ENCODE measurements around the gene SUSD4.

The SUSD4 gene

GRCh38 chr1:223216074-223216473 is 147.9 kb downstream of the SUSD4 start:
- DNase-seq (ENCODE audit: low read depth in 2 of 2): no peak
- H3K4me3 ChIP-seq (replicated peaks in 1 of 2; ENCODE audit: low read depth in 2 of 2, low read length in 2 of 2): no peak overlapping the region
- no peak for TF ChIP-seq CTCF (IDR thresholded peaks at IDR 0.05; ENCODE audit: low read depth, low read length)

- H3K4me3 ChIP-seq (replicated peaks in 1 of 2; ENCODE audit: low read depth in 2 of 2, low read length in 2 of 2): no peak overlapping the region
- no peak for DNase-seq (ENCODE audit: low read depth in 2 of 2)
- no peak for TF ChIP-seq CTCF (IDR thresholded peaks at IDR 0.05; ENCODE audit: low read depth, low read length)
Observed at GRCh38 chr1:223215026-223215425, 148.9 kb downstream of the SUSD4 start.

GRCh38 chr1:223214261-223214807 is 149.6 kb downstream of the SUSD4 start:
- TF ChIP-seq CTCF (IDR thresholded peaks at IDR 0.05; ENCODE audit: low read depth, low read length): no peak
- no peak for DNase-seq (ENCODE audit: low read depth in 2 of 2)
- no peak overlapping the region for H3K4me3 ChIP-seq (replicated peaks in 1 of 2; ENCODE audit: low read depth in 2 of 2, low read length in 2 of 2)

GRCh38 chr1:223212441-223212840 is 151.5 kb downstream of the SUSD4 start:
- no peak for DNase-seq (ENCODE audit: low read depth in 2 of 2)
- no peak for TF ChIP-seq CTCF (IDR thresholded peaks at IDR 0.05; ENCODE audit: low read depth, low read length)
- no peak overlapping the region for H3K4me3 ChIP-seq (replicated peaks in 1 of 2; ENCODE audit: low read depth in 2 of 2, low read length in 2 of 2)

- no peak for DNase-seq (ENCODE audit: low read depth in 2 of 2)
- no peak for TF ChIP-seq CTCF (IDR thresholded peaks at IDR 0.05; ENCODE audit: low read depth, low read length)
- H3K4me3 ChIP-seq (replicated peaks in 1 of 2; ENCODE audit: low read depth in 2 of 2, low read length in 2 of 2): no peak overlapping the region
Observed at GRCh38 chr1:223211323-223211985, 152.5 kb downstream of the SUSD4 start.

GRCh38 chr1:223210788-223211120 is 153.2 kb downstream of the SUSD4 start:
- DNase-seq (ENCODE audit: low read depth in 2 of 2): no peak
- H3K4me3 ChIP-seq (replicated peaks in 1 of 2; ENCODE audit: low read depth in 2 of 2, low read length in 2 of 2): no peak overlapping the region
- no peak for TF ChIP-seq CTCF (IDR thresholded peaks at IDR 0.05; ENCODE audit: low read depth, low read length)

Measured in cardiac fibroblast (primary cell).